Stimulated activated CD4-positive, alpha-beta T cell treated with anti-CD3 and anti-CD28 coated beads, Interleukin-15, amount 100 ng/mL, for 1 hour (primary cell): ENCODE results near the gene CHMP1B.

Experiments
- DNase-seq, 2 donors: peaks; one replicate each; pipeline ENCODE4 v3.0.0-alpha.2; 2020; ENCODE audit warnings: low read depth in 1 of 2, low spot score in 1 of 2

CHMP1B gene, protein sequence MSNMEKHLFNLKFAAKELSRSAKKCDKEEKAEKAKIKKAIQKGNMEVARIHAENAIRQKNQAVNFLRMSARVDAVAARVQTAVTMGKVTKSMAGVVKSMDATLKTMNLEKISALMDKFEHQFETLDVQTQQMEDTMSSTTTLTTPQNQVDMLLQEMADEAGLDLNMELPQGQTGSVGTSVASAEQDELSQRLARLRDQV

DNA sequence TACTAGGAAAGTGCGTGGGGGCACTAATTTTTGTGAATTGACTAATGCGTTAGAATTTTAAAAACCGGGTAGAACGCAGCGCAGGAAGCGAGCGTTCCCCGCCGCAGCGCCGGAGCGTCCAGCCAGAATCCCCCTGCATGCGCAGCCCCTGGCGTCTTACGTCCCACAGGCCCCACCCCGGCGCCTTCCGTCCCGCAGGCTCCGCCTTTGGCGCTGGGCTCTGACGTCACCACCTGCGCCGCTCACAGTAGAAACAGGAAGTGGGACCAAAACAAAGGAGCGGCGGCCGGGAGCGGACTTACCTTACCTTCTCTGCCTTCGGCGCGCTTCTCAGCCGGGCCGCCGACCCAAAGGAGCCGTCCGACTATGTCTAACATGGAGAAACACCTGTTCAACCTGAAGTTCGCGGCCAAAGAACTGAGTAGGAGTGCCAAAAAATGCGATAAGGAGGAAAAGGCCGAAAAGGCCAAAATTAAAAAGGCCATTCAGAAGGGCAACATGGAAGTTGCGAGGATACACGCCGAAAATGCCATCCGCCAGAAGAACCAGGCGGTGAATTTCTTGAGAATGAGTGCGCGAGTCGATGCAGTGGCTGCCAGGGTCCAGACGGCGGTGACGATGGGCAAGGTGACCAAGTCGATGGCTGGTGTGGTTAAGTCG lies at the start of gene CHMP1B:
Gene CHMP1B (plus strand): TSS at position 268 of the 660 bp plus-strand sequence. CDS start 99 bp downstream, at position 367.
- DNase-seq: peak; percentile 89 to 96

DNA sequence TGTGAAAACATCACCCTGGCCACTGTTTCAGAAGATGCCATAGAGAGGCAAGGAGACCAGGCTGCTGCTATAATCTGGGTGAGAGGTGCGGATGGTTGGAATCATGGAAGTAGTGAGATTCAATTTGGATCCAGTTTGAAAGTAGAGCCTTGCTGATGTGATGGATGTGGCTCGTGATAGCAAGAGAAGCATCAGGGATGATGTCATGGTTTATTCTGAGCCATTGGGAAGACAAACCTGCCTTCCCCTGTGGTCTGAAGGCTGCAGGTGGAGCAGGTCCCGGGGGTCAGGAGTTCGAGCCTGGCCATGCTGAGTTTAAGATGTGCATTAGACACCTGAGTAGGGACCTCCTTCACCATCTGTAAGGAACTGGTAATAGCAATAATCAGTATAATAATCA lies 49.6 kb upstream of the CHMP1B start:
- DNase-seq: no peak

DNA sequence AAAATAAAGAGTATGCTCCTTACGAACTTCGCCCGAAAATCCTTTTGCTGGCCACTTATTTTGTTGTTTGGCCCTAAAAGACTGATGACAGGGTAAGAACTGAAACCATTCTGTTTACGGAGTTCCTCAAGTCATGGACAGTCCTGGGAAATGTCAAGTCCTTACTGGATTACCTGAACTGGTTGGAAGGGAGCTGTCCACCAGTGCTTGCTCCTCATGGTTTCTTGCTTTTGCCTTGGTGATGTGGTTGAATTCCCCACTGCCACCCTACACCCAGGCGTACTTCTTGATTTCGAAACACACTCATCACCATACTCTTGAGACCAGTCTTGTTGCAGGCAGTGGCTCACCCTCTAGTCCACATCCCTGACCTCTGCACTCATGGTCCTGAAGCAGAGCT lies 49.1 kb upstream of the CHMP1B start:
- no peak for DNase-seq

DNA sequence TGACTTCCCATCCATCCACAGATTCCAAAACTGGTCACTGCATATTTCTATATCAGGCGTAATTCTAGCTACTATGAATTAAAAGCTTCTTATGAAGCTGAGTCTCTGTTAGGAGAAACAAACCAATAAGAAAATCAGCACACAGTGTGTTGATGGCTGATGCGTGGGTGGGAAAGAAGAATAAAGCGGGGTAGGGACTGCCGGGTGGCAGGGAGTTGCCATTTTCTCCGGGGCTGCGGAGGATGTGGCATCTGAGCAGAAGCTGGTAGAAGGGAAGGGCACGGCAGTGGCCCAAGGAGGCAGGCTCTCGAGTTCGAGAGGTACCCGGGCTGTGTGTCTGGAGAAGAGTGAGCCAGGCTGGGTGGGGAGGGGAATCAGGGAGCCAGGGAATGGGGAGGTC lies 48.6 kb upstream of the CHMP1B start:
- no peak for DNase-seq

DNA sequence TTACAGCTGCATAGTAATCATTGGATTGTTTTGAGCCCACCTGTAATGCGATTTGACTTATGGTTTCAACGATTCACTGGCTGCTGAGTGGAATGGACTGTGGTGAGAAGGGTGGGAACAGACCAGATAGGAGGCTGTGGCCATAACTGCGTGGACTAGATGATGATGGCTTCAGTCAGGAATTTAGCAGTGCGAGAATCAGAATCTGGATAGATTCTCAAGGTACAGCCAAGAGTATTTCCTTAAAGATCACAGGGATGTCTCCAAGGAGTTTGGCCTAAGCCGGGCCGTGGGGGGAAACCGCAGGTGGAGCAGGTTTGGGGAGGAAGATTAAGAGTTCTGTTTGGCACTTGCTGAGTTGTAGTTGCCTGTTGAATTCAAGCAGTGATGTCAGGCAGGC lies 44.0 kb upstream of the CHMP1B start:
- DNase-seq: no peak

DNA sequence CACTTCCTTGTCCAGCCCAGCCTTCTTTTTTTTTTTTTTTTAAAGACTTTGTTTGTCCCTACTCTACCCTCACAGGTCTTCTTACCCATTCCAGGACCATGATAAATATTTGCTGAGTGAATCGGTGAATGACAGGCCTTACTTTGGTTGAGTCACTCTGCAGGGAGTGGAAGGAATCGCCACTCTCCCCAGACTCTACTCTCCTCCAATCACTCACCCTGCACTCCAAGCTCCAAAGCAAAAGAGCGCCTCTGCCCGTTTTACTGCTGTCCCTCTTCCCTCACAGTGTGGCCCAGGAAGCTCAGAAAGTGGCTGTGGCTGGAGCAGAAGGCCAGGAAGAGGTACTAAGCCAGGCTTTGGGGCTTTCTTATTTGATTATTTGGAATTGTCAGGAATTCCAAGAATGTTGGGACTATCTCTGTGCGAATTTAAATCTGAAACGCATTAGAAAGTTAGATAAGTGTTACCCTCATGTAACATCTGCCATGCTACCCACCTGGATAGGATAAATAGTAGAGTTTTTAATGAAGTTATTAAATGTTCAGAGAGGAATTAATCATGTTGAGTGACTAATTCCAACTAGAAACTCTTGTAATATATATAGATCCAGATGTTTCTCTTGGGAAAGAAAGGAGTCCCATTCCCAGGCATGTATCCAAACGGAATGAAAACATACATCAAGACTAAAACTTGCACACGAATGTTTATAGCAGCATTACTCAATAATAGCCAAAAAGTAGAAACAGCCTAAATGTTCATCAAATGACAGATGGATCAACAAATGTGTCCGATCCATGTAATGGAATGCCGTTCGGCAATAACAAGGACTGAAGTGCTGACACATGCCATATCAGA lies 43.0 kb upstream of the CHMP1B start:
- no peak for DNase-seq

DNA sequence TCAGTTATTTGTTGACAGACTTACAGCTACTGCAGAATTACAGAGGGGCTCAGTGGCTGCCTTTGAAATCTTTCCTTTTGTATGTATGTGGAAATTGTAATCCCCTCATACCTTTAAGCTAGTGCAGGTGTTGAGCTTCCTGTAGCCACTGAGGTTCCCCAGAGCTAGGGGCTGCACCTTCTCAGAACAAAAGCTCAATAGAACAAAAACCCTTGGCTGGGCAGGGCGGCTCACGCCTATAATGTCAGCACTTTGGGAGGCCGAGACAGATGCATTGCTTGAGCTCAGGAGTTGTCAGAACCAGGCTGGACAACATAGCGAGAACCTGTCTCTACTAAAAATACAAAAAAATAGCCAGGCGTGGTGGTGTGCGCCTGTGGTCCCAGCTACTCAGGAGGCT lies 41.3 kb upstream of the CHMP1B start:
- DNase-seq: no peak

DNA sequence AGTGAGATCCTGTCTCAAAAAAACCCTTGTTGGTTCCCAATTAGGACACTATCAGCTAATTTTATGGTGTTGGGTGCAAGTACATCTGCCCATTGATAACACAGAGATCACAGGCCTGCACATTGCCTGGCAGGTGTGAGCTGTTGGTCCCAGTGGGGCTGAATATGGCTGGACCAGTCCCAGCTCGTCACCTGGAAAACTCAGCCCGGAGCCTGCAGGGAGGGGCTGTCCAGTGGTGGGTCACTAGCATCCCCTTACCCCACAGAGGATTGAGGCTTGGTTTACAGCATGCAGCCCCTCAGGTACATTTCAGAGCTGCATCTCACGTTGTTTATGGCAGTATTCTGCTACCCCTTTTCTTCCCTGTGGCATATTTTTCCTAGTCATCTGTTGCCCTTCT lies 40.8 kb upstream of the CHMP1B start:
- no peak for DNase-seq

DNA sequence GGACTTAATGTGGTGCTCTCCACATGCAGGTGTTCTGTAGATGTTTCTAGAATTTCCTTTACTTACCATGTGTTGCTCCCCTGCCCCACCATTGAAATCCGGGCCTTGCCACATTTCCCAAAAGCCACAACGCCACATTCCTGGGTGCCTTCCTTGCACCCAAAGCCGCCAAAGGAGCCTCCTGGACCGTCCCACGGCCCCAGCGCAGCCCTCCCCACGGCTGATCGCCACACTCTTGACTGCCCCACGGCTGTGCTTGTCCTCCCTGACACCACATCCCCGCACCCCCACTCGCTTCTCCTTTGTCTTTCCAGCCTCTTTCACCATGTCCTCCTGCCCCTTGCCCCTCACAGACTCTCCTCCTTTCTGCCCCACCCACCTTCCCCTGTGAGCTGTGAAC lies 40.2 kb upstream of the CHMP1B start:
- no peak for DNase-seq

DNA sequence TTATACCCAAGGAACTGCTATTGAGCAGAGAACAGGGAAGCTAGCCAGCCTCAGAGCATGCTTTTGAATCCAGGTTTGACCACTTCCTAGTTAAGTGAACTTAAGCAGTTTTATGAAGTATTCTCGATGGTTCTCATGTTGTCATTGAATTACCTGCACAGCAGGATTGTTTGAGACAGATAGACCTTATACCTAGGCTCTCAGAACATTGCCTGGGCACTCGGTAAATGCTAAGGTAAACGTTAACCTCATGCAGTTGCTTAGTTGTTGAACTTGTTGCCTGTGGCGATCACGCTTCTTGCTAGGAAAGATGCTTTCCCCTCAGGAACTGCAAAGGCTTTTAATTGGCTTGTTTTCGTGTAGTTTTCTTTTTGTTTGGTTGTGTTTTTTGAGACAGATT lies 34.0 kb upstream of the CHMP1B start:
- no peak for DNase-seq

DNA sequence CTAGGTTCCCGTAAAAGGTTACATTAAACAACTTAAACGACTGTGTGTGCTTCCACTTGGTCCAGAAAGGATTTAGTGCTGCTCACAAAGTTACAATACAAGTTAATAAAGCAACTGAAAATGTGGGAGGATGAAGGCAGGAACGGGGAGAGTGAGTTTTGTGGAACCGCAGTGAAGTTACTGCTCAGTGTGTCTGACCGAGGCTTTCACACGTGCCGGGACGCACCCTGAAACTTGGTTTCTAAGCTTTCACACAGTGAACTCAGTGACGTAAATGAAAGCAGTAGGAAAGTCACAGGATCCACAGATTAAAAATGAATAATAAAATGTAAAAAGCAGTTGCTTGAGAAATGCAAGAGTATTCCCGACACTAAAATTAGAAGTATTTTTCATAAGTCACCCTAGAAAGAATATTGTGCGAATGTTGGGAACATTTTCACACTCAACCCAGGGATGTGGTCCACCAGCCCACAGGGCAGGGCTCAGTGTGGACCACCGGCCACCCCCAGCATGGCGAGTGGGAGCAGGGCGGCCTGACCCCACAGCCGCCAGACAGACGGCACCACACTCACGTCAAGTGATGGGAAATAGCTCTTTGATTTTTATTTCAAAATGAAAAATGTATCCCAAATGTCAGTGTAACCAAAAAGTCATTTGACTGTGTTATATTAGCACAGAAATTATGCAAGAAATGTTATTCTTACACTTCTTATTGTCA lies 32.6 kb upstream of the CHMP1B start:
- no peak for DNase-seq

DNA sequence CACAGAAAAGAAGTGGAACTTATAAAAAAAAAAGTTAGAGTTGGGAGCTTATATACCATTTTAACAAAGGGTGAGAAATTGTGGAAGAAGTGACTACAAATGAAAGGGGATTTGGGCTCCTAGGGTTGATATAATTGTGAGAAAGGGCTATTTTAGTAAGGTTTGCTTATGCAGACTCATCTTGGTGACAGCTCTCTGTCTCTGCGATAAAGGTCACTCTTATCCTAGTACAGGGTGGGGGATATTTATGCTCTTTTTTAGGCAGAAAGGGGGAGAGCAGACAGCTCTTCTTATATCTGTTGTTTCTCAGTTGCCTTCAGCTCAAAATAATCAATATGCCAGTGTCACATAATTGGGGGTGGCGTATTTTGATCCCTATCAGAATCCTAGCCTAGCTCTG lies 31.3 kb upstream of the CHMP1B start:
- no peak for DNase-seq

DNA sequence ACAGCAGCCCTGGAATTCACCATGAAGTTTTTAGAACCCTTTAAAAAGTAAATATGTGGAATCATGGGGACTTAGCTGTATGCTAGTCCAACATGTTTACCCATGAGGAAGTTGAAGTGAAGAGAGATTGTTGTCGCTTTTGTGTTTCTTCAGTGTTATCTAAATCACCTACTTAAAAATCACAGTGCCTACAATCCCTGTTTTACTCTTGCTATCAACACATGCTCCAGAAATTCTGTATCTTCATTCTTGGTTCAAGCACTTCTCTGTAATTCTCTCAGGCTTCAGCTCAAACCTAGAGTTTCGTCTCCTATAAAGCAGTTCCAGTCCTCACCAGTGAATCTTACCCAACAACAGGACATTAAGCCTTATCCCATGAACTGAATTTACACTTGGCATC lies 30.5 kb upstream of the CHMP1B start:
- DNase-seq: no peak

DNA sequence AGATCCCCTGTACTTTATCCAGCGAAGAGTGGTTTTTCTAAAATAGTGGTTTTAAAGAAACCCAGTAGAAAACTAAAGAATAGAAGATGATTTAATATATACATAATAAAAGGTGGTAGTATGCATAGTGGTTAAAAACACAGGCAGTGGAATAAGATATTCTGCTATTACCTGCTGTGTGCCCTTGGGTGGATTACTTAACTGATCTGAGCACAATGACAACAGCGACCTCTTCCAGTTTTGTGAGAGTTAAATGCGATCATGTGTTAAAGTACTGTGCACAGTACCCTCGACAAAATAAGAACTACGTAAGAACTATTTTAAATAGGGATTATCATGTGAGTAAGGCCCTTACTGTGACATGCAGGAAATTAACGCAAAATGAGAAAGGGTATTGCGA lies 30.0 kb upstream of the CHMP1B start:
- no peak for DNase-seq

DNA sequence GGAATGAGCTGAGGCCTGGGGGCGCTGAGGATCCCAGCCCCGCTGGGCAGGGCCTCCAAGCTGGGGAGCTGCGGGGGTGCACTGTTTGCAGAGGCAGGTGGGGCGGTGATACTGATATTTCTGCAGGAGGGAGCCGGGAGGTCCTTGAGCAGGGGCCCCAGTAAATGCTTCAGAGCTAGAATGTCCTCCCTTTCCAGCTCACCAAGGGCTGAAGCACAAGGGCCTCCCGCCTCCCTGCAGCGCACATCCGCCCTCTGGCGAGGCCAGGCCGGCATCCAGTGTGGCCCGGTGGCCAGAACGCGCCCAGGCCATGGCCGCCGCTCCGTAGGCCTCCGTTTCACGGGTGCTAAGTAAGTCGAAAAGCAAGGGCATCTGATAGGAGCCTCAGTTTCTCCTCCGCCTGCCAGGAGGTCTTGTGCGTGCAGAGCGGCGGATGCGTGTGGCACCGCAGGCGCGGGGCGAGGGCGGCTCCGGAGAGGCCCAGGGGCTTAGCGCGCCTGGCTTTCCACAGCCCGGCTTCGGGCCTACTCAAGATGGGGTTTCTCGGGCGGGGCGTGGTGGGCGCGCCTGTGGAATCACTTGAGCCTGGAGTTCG lies 29.5 kb upstream of the CHMP1B start:
- no peak for DNase-seq

DNA sequence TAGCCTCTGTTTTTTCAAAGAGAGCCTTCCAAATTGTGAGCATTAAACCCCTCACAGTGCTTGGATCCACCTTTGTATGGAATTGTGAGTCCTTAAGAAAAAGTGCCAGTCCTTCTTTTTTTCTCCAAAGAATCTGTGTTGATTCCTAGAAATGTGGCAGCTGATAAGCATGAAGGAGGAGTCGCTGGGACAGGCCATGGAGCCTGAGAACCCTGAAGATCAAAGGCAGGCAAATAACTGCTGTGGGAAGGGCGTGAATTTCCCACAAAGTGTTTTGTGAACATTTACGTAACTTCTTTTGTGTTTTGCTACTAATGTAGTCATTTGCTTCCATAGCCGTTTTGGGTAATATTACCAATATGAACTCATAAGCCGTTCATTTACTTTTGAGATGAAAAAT lies 27.7 kb upstream of the CHMP1B start:
- DNase-seq: no peak

DNA sequence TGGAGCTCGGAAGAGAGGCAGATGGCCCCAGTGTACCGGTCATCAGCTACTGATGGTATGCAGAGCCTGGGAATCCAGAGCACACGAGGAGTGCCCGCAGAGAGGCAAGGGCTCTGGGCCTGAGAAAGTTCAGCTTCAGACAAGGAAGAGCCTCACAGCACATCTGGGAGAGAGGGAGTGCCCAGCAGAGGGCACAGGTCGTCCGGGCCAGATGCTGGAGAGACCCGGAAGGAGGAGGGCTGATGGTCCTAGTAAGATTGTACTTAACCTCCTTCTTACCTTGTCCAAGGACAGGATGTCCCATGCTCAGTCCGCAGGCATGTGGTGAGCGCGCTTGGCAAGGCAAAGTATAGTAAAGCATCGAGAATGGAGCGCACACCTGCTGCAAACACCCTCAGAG lies 24.4 kb upstream of the CHMP1B start:
- no peak for DNase-seq

DNA sequence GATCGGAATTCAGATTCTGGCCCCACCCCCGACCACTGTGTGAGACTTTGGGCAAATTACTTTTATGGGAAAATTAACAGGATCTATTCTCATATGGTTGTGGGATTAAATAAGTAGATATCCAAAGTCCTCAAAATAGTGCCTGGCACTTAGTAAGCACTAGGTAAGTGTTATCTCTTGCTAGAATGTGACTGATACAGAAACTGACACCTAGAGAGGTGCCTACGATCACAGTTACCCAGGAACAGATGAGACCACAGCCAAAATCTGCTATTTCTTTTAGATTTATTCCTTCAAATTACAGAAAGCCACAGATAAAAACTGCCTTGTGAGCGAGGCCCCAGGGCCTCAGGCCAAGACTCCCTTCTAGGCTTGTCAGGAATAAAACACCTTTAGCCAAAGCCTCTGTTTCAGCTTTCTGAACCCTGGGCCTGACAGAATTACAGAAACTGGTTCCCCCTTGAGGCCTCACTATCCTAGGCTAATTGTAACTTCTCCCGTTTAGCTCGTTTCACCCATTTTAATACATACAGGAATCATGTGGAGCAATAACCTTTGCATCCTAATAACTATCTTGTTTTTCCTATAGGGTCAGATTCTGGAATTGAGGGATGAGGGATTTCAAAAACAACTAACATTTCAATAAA lies 22.3 kb upstream of the CHMP1B start:
- no peak for DNase-seq

DNA sequence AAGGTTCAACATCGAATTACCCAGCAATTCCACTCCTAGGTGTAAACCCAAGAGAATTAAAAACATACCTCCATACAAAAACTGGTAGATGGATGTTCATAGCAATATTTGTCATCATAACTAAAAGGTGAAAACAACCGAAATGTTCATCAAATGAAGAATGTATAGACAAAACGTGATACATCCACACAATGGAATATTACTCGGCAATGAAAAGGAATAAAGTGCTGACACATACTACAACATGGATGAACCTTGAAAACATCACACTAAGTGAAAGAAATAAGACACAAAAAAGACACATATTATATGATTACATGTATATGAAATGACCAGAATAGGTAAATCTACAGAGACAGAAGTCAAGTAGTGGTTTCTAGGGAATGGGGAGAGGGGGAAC lies 20.6 kb upstream of the CHMP1B start:
- DNase-seq: no peak

DNA sequence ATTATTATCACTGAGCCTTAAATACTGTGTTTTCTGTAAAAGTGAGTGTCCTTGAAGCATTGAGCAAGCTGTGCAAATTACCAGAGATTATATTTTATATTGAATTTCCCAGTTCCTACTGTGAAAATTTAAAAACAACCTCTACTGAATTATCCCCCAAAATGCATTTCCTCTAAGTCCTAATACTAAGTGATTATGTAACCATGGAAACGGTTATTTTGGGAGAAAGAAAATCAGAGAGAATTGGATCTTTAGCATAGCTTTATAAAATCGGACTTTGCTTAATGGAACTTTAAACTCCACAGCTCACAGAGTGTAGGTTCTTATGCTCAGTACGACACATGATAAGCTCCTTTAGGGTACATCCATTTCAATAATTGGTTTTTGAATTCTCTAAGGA lies 19.3 kb upstream of the CHMP1B start:
- DNase-seq: no peak

DNA sequence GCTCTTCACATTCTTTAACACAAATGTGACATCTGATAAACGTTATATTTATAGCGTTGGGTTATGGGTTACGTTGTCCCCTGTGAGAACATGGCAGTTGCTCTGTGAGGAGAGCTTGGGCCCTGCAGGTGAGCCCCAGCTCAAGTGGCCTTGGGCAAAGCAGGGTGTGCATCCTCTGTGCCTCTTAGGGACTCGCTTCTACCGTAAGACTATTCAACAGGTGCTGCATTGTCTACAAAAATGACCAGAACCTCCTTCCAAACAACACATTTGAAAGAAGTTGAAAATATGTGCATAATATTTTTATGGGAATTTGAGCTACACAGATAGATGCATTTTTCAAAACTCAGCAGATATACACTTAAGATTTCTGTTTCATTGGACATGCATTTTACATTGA lies 16.4 kb upstream of the CHMP1B start:
- DNase-seq: no peak
